GOT3 (cell line): ENCODE data around the gene FAM229A.

Experiments used
- DNase-seq: peaks from one replicate; lab custom pipeline; 2025; ENCODE audit warnings: mixed read lengths; lab: John Stamatoyannopoulos, UW

The FAM229A gene

GRCh38 chr1:32331549-32331948, 30.7 kb downstream of the FAM229A start:
- no peak for DNase-seq

GRCh38 chr1:32330558-32331151, 31.6 kb downstream of the FAM229A start:
- DNase-seq, result no peak

GRCh38 chr1:32329931-32330466, 32.3 kb downstream of the FAM229A start:
- no peak for DNase-seq

GRCh38 chr1:32327204-32327603, 35.1 kb downstream of the FAM229A start:
- DNase-seq, result no peak

GRCh38 chr1:32321712-32322291, 40.5 kb downstream of the FAM229A start:
- DNase-seq, result no peak

- DNase-seq, result no peak
These were observed 44.0 kb downstream of the FAM229A start for GRCh38 chr1:32318127-32318869.

GRCh38 chr1:32316903-32317277, 45.4 kb downstream of the FAM229A start:
- no peak for DNase-seq

- DNase-seq, result no peak
These were observed 50.4 kb downstream of the FAM229A start for GRCh38 chr1:32311709-32312393.
